ENCODE results near the gene ERCC6. TPM values are rescaled to one million over a fixed set of nuclear protein-coding genes. Genes with fewer than 3 reads are reported as not detected.

The ERCC6 gene
- total and polyA plus RNA-seq, 2 donors (not counting 1 experiment from before 2014, with no cell fraction given), result 8.1 to 59.8 TPM

DNA sequence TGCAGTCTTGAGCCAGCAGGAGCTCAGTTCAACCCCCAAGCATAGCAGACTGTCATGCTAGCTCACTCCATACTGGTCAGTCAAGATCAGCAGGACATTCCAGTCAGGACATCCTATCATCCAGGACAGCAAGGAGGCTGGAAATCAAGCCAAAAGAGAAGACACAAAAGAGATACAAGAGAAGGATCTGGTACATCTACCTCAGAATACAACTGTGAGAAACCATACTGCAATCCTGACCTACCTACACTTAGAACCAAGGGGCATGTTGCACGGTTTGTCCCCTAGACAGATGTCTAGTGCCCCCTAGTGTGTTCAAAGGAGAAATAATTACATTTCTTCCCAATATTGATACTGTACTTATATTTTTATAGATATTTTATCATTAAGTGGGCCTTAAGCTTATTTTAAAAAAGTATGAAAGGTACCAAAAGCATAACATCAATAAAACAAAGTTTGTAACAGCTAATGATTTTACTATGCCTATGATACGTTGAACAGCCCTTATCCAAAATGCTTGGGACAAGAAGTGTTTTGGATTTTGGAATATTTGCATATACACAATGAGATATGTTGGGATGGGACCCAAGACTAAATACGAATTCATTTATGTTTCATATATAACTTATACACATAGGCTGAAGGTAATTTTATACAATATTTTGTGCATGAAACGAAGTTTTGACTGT, 26.7 kb downstream of the ERCC6 start:
- no peak overlapping the region for H3K4me3 Mint-ChIP-seq
- ATAC-seq (ENCODE audit: low read depth), result no peak
- peaks cover 15% of the 10 kb centered on the region for H3K4me1 Mint-ChIP-seq
- Histone ChIP-seq H3K79me2 (ENCODE audit: control insufficient read depth, insufficient read depth, low read length) (no peaks in the 10 kb centered on the region), H4K20me1 (ENCODE audit: control insufficient read depth, insufficient read depth, low read length, poor library complexity, severe bottlenecking) (peaks cover 14% of the 10 kb centered on the region), H3K4me3 (ENCODE audit: control extremely low read depth in 1 of 5, extremely low read depth in 1 of 5, insufficient read depth in 1 of 5, low read depth in 2 of 5, low read length in 4 of 5) (no peak overlapping the region), H3K36me3 (replicated peaks in 1 of 2; ENCODE audit: control extremely low read depth in 1 of 2, control insufficient read depth in 1 of 2, extremely low read depth in 1 of 2, insufficient read depth in 2 of 2, low read length in 1 of 2) (peaks cover 0 to 9% of the 10 kb centered on the region in 2 experiments), H3K27ac (ENCODE audit: low read length in 2 of 2) (no peak overlapping the region), H2AFZ (ENCODE audit: insufficient read depth, low read depth, low read length, poor library complexity, severe bottlenecking) (no peak overlapping the region), H3K4me1 (ENCODE audit: control insufficient read depth in 2 of 2, insufficient read depth in 2 of 2, low read length in 2 of 2) (peaks cover 11 to 13% of the 10 kb centered on the region in 2 donors), H3K27me3 (replicated peaks in 1 of 4; ENCODE audit: control extremely low read depth in 1 of 4, control insufficient read depth in 3 of 4, insufficient read depth in 4 of 4, low read length in 3 of 4) (no peaks in the 10 kb centered on the region), H3K9me3 (ENCODE audit: control extremely low read depth in 1 of 3, control insufficient read depth in 2 of 3, insufficient read depth in 1 of 3, low read length in 2 of 3) (no peaks in the 10 kb centered on the region), H3K4me2 (replicated peaks; ENCODE audit: low read depth, low read length, poor library complexity, severe bottlenecking) (no peak overlapping the region), H3K9ac (ENCODE audit: low read length) (no peak overlapping the region)
- peak; percentile 40 for DNase-seq
- WGBS (ENCODE audit: insufficient coverage), result no CpG with 5 or more reads among the region's 4 CpGs
- no peak overlapping the region for H3K27ac Mint-ChIP-seq
- CTCF ChIA-PET, result interaction anchor here (0.6 to 3.6 kb wide), 18 partner anchors 10 to 855 kb away, joined by 3 to 31 read pairs (median 4); partner anchors contain the start of gene ERCC6
- no peaks in the 10 kb centered on the region for H3K27me3 Mint-ChIP-seq
- POLR2A ChIA-PET, result no interaction called here
- TF ChIP-seq, protein P1, sequence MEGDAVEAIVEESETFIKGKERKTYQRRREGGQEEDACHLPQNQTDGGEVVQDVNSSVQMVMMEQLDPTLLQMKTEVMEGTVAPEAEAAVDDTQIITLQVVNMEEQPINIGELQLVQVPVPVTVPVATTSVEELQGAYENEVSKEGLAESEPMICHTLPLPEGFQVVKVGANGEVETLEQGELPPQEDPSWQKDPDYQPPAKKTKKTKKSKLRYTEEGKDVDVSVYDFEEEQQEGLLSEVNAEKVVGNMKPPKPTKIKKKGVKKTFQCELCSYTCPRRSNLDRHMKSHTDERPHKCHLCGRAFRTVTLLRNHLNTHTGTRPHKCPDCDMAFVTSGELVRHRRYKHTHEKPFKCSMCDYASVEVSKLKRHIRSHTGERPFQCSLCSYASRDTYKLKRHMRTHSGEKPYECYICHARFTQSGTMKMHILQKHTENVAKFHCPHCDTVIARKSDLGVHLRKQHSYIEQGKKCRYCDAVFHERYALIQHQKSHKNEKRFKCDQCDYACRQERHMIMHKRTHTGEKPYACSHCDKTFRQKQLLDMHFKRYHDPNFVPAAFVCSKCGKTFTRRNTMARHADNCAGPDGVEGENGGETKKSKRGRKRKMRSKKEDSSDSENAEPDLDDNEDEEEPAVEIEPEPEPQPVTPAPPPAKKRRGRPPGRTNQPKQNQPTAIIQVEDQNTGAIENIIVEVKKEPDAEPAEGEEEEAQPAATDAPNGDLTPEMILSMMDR (IDR thresholded peaks at IDR 0.05), result peak; percentile 78
- no peak for TF ChIP-seq EZH2 (IDR thresholded peaks at IDR 0.05; ENCODE audit: borderline replicate concordance, insufficient read depth, low read depth, low read length, poor library complexity, severe bottlenecking)
- no peaks in the 10 kb centered on the region for H3K9me3 Mint-ChIP-seq (ENCODE audit: insufficient read depth)
- intact Hi-C loops (cut with micrococcal nuclease), result loop anchor here (1.0 kb wide), 1 partner anchor 531 kb away; no protein-coding TSS in a partner anchor

DNA sequence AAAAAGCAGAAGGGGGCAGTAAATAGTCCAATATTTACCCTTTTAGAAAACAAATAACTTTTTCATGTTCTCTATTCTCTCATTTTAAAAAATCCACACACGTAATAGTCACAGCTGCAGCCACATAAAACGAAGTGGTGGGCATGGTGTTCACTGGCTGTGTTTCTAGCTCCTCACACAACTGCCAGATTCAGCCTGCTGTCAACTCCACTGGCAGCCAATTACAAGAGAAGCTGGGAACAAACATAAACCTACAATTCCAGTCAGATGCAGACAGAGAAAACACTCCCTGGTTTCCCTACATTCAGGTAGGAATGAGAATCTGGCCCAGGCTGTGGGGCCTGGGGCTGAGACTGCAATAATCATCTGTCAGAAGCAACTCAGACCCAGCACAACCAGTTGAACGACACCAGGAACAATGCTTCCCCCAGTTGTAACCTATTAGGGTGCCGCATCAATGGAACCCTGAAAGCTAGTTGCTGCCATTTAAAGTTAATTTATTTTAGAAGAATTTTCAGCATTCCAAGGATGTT, 29.1 kb downstream of the ERCC6 start:
- ChIA-PET CTCF (interaction anchor here (0.7 to 3.6 kb wide), 4 partner anchors 9 to 852 kb away, joined by 3 to 31 read pairs (median 10); no protein-coding TSS in a partner anchor), POLR2A (no interaction called here)
- Histone ChIP-seq H3K36me3 (replicated peaks in 1 of 2; ENCODE audit: control extremely low read depth in 1 of 2, control insufficient read depth in 1 of 2, extremely low read depth in 1 of 2, insufficient read depth in 2 of 2, low read length in 1 of 2) (peaks cover 0 to 9% of the 10 kb centered on the region in 2 experiments), H3K79me2 (ENCODE audit: control insufficient read depth, insufficient read depth, low read length) (no peaks in the 10 kb centered on the region), H3K4me2 (replicated peaks; ENCODE audit: low read depth, low read length, poor library complexity, severe bottlenecking) (no peak overlapping the region), H3K9me3 (ENCODE audit: control extremely low read depth in 1 of 3, control insufficient read depth in 2 of 3, insufficient read depth in 1 of 3, low read length in 2 of 3) (no peaks in the 10 kb centered on the region), H3K4me1 (ENCODE audit: control insufficient read depth in 2 of 2, insufficient read depth in 2 of 2, low read length in 2 of 2) (peaks cover 11 to 13% of the 10 kb centered on the region in 2 donors), H3K27me3 (replicated peaks in 1 of 4; ENCODE audit: control extremely low read depth in 1 of 4, control insufficient read depth in 3 of 4, insufficient read depth in 4 of 4, low read length in 3 of 4) (no peaks in the 10 kb centered on the region), H3K9ac (ENCODE audit: low read length) (no peak overlapping the region), H2AFZ (ENCODE audit: insufficient read depth, low read depth, low read length, poor library complexity, severe bottlenecking) (no peak overlapping the region), H4K20me1 (ENCODE audit: control insufficient read depth, insufficient read depth, low read length, poor library complexity, severe bottlenecking) (peaks cover 14% of the 10 kb centered on the region), H3K4me3 (ENCODE audit: control extremely low read depth in 1 of 5, extremely low read depth in 1 of 5, insufficient read depth in 1 of 5, low read depth in 2 of 5, low read length in 4 of 5) (no peak overlapping the region), H3K27ac (ENCODE audit: low read length in 2 of 2) (no peak overlapping the region)
- ATAC-seq (ENCODE audit: low read depth) (no peak), DNase-seq (no peak)
- H3K27me3 Mint-ChIP-seq, result no peaks in the 10 kb centered on the region
- no peaks in the 10 kb centered on the region for H3K9me3 Mint-ChIP-seq (ENCODE audit: insufficient read depth)
- no peak overlapping the region for H3K4me3 Mint-ChIP-seq
- H3K27ac Mint-ChIP-seq, result no peak overlapping the region
- peaks cover 18% of the 10 kb centered on the region for H3K4me1 Mint-ChIP-seq
- intact Hi-C loops (cut with micrococcal nuclease), result no loop called here
- 100% methylated on average over 2 of the region's 4 CpGs for WGBS (ENCODE audit: insufficient coverage)
- TF ChIP-seq EZH2 (IDR thresholded peaks at IDR 0.05; ENCODE audit: borderline replicate concordance, insufficient read depth, low read depth, low read length, poor library complexity, severe bottlenecking), result no peak
- TF ChIP-seq, protein P1 (IDR thresholded peaks at IDR 0.05), result no peak
